ENCODE measurements around the gene CPA3. TPM values are rescaled to one million over a fixed set of nuclear protein-coding genes. Genes with fewer than 3 reads are reported as not detected.

Gene CPA3
- total and polyA plus RNA-seq, 4 donors, result 2.2 to 37.4 (median 2.5) TPM

GRCh38 chr3:148825476-148825875 lies 39.6 kb upstream of the CPA3 start:
- 86 to 91% methylated on average over 3 of the region's 3 CpGs for WGBS, 2 donors
- peaks cover 0 to 3% (median 0%) of the 10 kb centered on the region in 4 donors for H3K9me3 ChIP-seq (ENCODE audit: control insufficient read depth in 4 of 4, insufficient read depth in 3 of 4, low read length in 3 of 4)

GRCh38 chr3:148827585-148827984 lies 37.5 kb upstream of the CPA3 start, which contains the start of gene CPB1:
Gene CPB1 (plus strand): TSS chr3:148827811. CDS start chr3:148827824, 13 bp downstream.
- Histone ChIP-seq H3K9ac (ENCODE audit: insufficient read depth in 1 of 2, low read length in 2 of 2) (no peak within 1 kb of the TSS), H3K27me3 (ENCODE audit: control insufficient read depth in 3 of 3, insufficient read depth in 3 of 3, low read length in 2 of 3) (no peaks in the 10 kb centered on the region), H3K27ac (ENCODE audit: low read depth in 1 of 2, low read length in 1 of 2) (no peak within 1 kb of the TSS), H3K4me3 (no peak within 1 kb of the TSS), H3K4me1 (ENCODE audit: control insufficient read depth in 5 of 5, insufficient read depth in 5 of 5, low read length in 5 of 5) (peaks cover 0 to 23% (median 0%) of the 10 kb centered on the region in 5 donors), H3K9me3 (ENCODE audit: control insufficient read depth in 4 of 4, insufficient read depth in 3 of 4, low read length in 3 of 4) (no peaks in the 10 kb centered on the region), H3K36me3 (ENCODE audit: control insufficient read depth in 4 of 4, insufficient read depth in 4 of 4, low read length in 4 of 4) (no peaks in the 10 kb centered on the region)
- DNase-seq (no peak), ATAC-seq (ENCODE audit: insufficient read depth, low FRiP score) (no peak)
- TF ChIP-seq CTCF (IDR thresholded peaks at IDR 0.05; ENCODE audit: control extremely low read depth, extremely low read depth), result no peak

More at GRCh38 chr3:148825476-148825875, 39.6 kb upstream of the CPA3 start:
- peaks cover 0 to 28% (median 4%) of the 10 kb centered on the region in 5 donors for H3K4me1 ChIP-seq (ENCODE audit: control insufficient read depth in 5 of 5, insufficient read depth in 5 of 5, low read length in 5 of 5)
- no peak overlapping the region for H3K4me3 ChIP-seq
- H3K36me3 ChIP-seq (ENCODE audit: control insufficient read depth in 4 of 4, insufficient read depth in 4 of 4, low read length in 4 of 4), result no peaks in the 10 kb centered on the region
- ATAC-seq (ENCODE audit: insufficient read depth, low FRiP score) (no peak), DNase-seq (no peak)
- no peak overlapping the region for H3K9ac ChIP-seq (ENCODE audit: insufficient read depth in 1 of 2, low read length in 2 of 2)
- no peaks in the 10 kb centered on the region for H3K27me3 ChIP-seq (ENCODE audit: control insufficient read depth in 3 of 3, insufficient read depth in 3 of 3, low read length in 2 of 3)
- TF ChIP-seq CTCF (IDR thresholded peaks at IDR 0.05; ENCODE audit: control extremely low read depth, extremely low read depth), result no peak
- H3K27ac ChIP-seq (ENCODE audit: low read depth in 1 of 2, low read length in 1 of 2), result no peak overlapping the region

GRCh38 chr3:148828136-148828690 lies 36.9 kb upstream of the CPA3 start:
- no peaks in the 10 kb centered on the region for H3K9me3 ChIP-seq (ENCODE audit: control insufficient read depth in 4 of 4, insufficient read depth in 3 of 4, low read length in 3 of 4)
- H3K27ac ChIP-seq (ENCODE audit: low read depth in 1 of 2, low read length in 1 of 2), result no peak overlapping the region
- no peaks in the 10 kb centered on the region for H3K27me3 ChIP-seq (ENCODE audit: control insufficient read depth in 3 of 3, insufficient read depth in 3 of 3, low read length in 2 of 3)
- H3K9ac ChIP-seq (ENCODE audit: insufficient read depth in 1 of 2, low read length in 2 of 2), result no peak overlapping the region
- TF ChIP-seq CTCF (IDR thresholded peaks at IDR 0.05; ENCODE audit: control extremely low read depth, extremely low read depth), result no peak
- H3K4me1 ChIP-seq (ENCODE audit: control insufficient read depth in 5 of 5, insufficient read depth in 5 of 5, low read length in 5 of 5), result peaks cover 0 to 23% (median 0%) of the 10 kb centered on the region in 5 donors
- ATAC-seq (ENCODE audit: insufficient read depth, low FRiP score) (no peak), DNase-seq (peak; percentile 58 to 92 (median 89))
- H3K4me3 ChIP-seq, result no peak overlapping the region
- WGBS, 2 donors, result 58 to 67% methylated on average over 4 of the region's 4 CpGs
- no peaks in the 10 kb centered on the region for H3K36me3 ChIP-seq (ENCODE audit: control insufficient read depth in 4 of 4, insufficient read depth in 4 of 4, low read length in 4 of 4)

GRCh38 chr3:148829926-148830325 lies 35.2 kb upstream of the CPA3 start:
- WGBS, 2 donors, result 76 to 94% methylated on average over 3 of the region's 3 CpGs
- H3K36me3 ChIP-seq (ENCODE audit: control insufficient read depth in 4 of 4, insufficient read depth in 4 of 4, low read length in 4 of 4), result no peaks in the 10 kb centered on the region
- H3K4me1 ChIP-seq (ENCODE audit: control insufficient read depth in 5 of 5, insufficient read depth in 5 of 5, low read length in 5 of 5), result peaks cover 0 to 18% (median 0%) of the 10 kb centered on the region in 5 donors
- ATAC-seq (ENCODE audit: insufficient read depth, low FRiP score) (no peak), DNase-seq (no peak)
- no peak overlapping the region for H3K9ac ChIP-seq (ENCODE audit: insufficient read depth in 1 of 2, low read length in 2 of 2)
- no peak overlapping the region for H3K4me3 ChIP-seq
- no peak for TF ChIP-seq CTCF (IDR thresholded peaks at IDR 0.05; ENCODE audit: control extremely low read depth, extremely low read depth)
- H3K9me3 ChIP-seq (ENCODE audit: control insufficient read depth in 4 of 4, insufficient read depth in 3 of 4, low read length in 3 of 4), result no peaks in the 10 kb centered on the region
- no peak overlapping the region for H3K27ac ChIP-seq (ENCODE audit: low read depth in 1 of 2, low read length in 1 of 2)
- no peaks in the 10 kb centered on the region for H3K27me3 ChIP-seq (ENCODE audit: control insufficient read depth in 3 of 3, insufficient read depth in 3 of 3, low read length in 2 of 3)

All from lung (tissue), 12 donors.